Endothelial cell of umbilical vein (primary cell): Measurements from ENCODE around the gene MPST. TPM values are rescaled to one million over a fixed set of nuclear protein-coding genes. Genes with fewer than 3 reads are reported as not detected.

Source experiments
- BruUV-seq: library from RNA; stranded (reverse); fragments of 400-500 nt; replicated peaks from 2 replicates; lab custom pipeline; 2021; lab: Mats Ljungman, UMichigan
- CTCF ChIA-PET: fragments of 300-600, 350-600 bp; sonication (Branson Sonifier 250); formaldehyde crosslinking; loops from one replicate; lab custom pipeline; 2021; ENCODE audit warnings: antibody characterized with exemption, inconsistent platforms; lab: Charles Lee
- POLR2A ChIA-PET: fragments of 300-600, 350-600 bp; sonication (Branson Sonifier 250); formaldehyde crosslinking; loops from one replicate; lab custom pipeline; 2021; ENCODE audit warnings: antibody characterized with exemption, inconsistent platforms; lab: Charles Lee
- DNase-seq: peaks from one replicate; pipeline ENCODE4 v3.0.0-alpha.2; 2011; ENCODE audit warnings: low read depth, low spot score
- FAIRE-seq: peaks from 2 replicates; lab custom pipeline; 2011; peaks lifted over from hg19 to GRCh38; lab: Jason Lieb, UNC
- H2AFZ ChIP-seq: 2 replicates; pipeline ENCODE4 v1.6.0; 2012; ENCODE audit warnings: low read depth, low read length, control low read depth, inconsistent platforms
- H3K27ac ChIP-seq: 2 replicates; pipeline ENCODE4 v1.5.1; 2011; ENCODE audit warnings: low read depth, mild to moderate bottlenecking, control low read depth, low read length, moderate library complexity; ENCODE audit not compliant: insufficient read depth
- H3K27me3 ChIP-seq, 2 experiments: 2 replicates each; pipeline versions ENCODE4 v1.6.0 to v1.6.1; 2011; ENCODE audit warnings: low read length in 2 of 2, mixed read lengths in 1 of 2; ENCODE audit not compliant: control insufficient read depth in 2 of 2, insufficient read depth in 2 of 2
- H3K36me3 ChIP-seq, 2 experiments: 2 replicates in 1 of 2; 3 replicates in 1 of 2; pipeline ENCODE4 v1.5.1; 2011; ENCODE audit warnings: low read length in 2 of 2, mild to moderate bottlenecking in 1 of 2, moderate library complexity in 1 of 2; ENCODE audit not compliant: control insufficient read depth in 2 of 2, insufficient read depth in 2 of 2; ENCODE audit errors: extremely low read depth in 1 of 2
- H3K4me1 ChIP-seq: 3 replicates; pipeline ENCODE4 v1.5.1; 2011; ENCODE audit warnings: mild to moderate bottlenecking, low read length; ENCODE audit not compliant: control insufficient read depth, insufficient read depth; ENCODE audit errors: extremely low read depth
- H3K4me2 ChIP-seq: 2 replicates; pipeline ENCODE4 v1.6.1; 2011; ENCODE audit warnings: low read length, control low read depth, mixed read lengths; ENCODE audit not compliant: insufficient read depth
- H3K4me3 ChIP-seq, 3 experiments: fragments of 200-600 bp in 1 of 3; sonication (generic), shearing (Covaris generic) in 1 of 3; replicated peaks in 1 of 3; 2 replicates each; pipeline ENCODE4 v1.5.1; 2011 to 2016; ENCODE audit warnings: control low read depth in 3 of 3, low read length in 3 of 3, mild to moderate bottlenecking in 2 of 3, inconsistent platforms in 1 of 3, low read depth in 1 of 3, moderate library complexity in 1 of 3; ENCODE audit not compliant: insufficient read depth in 1 of 3
- H3K79me2 ChIP-seq: 2 replicates; pipeline ENCODE4 v1.6.0; 2012; ENCODE audit warnings: low read length, inconsistent platforms; ENCODE audit not compliant: control insufficient read depth, insufficient read depth
- H3K9ac ChIP-seq: replicated peaks from 2 replicates; pipeline ENCODE3; 2011; ENCODE audit warnings: low read length, control low read depth; ENCODE audit not compliant: insufficient read depth; ENCODE audit errors: extremely low read depth
- H3K9me1 ChIP-seq: replicated peaks from 3 replicates; pipeline ENCODE4 v1.6.0; 2011; ENCODE audit warnings: mild to moderate bottlenecking, low read length; ENCODE audit not compliant: control insufficient read depth, insufficient read depth; ENCODE audit errors: extremely low read depth
- H3K9me3 ChIP-seq: replicated peaks from 2 replicates; pipeline ENCODE4 v1.5.1; 2012; ENCODE audit warnings: low read length, inconsistent platforms; ENCODE audit not compliant: control insufficient read depth, insufficient read depth
- H4K20me1 ChIP-seq: replicated peaks from 2 replicates; pipeline ENCODE3; 2011; ENCODE audit warnings: mild to moderate bottlenecking, low read length; ENCODE audit not compliant: control insufficient read depth, insufficient read depth; ENCODE audit errors: extremely low read depth
- CTCF ChIP-seq, 2 donors: IDR thresholded peaks; 1 replicate in 1 of 2; 2 replicates in 1 of 2; pipeline ENCODE4 v1.5.1; 2011; ENCODE audit warnings: low read length in 2 of 2, mild to moderate bottlenecking in 2 of 2, moderate library complexity in 2 of 2, control low read depth in 1 of 2, inconsistent platforms in 1 of 2, low read depth in 1 of 2; ENCODE audit not compliant: insufficient read depth in 1 of 2; ENCODE audit errors: extremely low read depth in 1 of 2
- FOS ChIP-seq: IDR thresholded peaks from 2 replicates; pipeline ENCODE4 v1.6.1; 2011; ENCODE audit warnings: mild to moderate bottlenecking, low read length, moderate library complexity, borderline replicate concordance; ENCODE audit not compliant: insufficient read depth
- GATA2 ChIP-seq: IDR thresholded peaks from 2 replicates; pipeline ENCODE4 v1.7.0; 2011; ENCODE audit warnings: low read depth, mild to moderate bottlenecking, moderate library complexity, mixed read lengths, low read length; ENCODE audit not compliant: insufficient read length, insufficient read depth
- JUN ChIP-seq: IDR thresholded peaks from 2 replicates; pipeline ENCODE4 v1.6.1; 2011; ENCODE audit warnings: borderline replicate concordance, low read depth; ENCODE audit not compliant: insufficient read length, insufficient read depth
- MYC ChIP-seq: IDR thresholded peaks from one replicate; pipeline ENCODE4 v1.6.1; 2011; ENCODE audit warnings: mild to moderate bottlenecking, low read depth, low read length
- POLR2A ChIP-seq: IDR thresholded peaks from 2 replicates; pipeline ENCODE4 v1.6.1; 2012; ENCODE audit warnings: low read depth, mild to moderate bottlenecking, control low read depth, low read length
- POLR2AphosphoS5 ChIP-seq: IDR thresholded peaks from 2 replicates; pipeline ENCODE4 v1.6.1; 2012; ENCODE audit warnings: low read depth, mild to moderate bottlenecking, control low read depth, low read length, moderate library complexity; ENCODE audit not compliant: insufficient read depth
- dilution Hi-C: fragments of 300-500 bp; cut with MboI; formaldehyde crosslinking; loops from one replicate; pipeline ENCODE4 v1.15.0; 2019; ENCODE audit warnings: low sequenced_read_pairs; ENCODE audit not compliant: extremely low pct_ligation_motif_present
- intact Hi-C: fragments of 100-400 bp; cut with micrococcal nuclease; formaldehyde crosslinking; loops from one replicate; pipeline ENCODE4 v1.10.0; 2022
- polyA plus RNA-seq, 4 experiments: library from polyadenylated mRNA; depleted of rRNA in 3 of 4; stranded (reverse) in 3 of 4; unstranded in 1 of 4; fragments of >200 nt; gene quantifications; 2 replicates each; pipeline versions ENCODE4 v1.2.1 to v1.2.3, GENCODE V29; 2011 to 2012; ENCODE audit warnings: missing spikeins in 1 of 4
- total RNA-seq: library from RNA; stranded (reverse); gene quantifications from 2 replicates; pipeline ENCODE4 v1.2.3, GENCODE V29; 2021

Gene MPST
- total and polyA plus RNA-seq, 2 donors (not counting 3 experiments of a cell fraction or from before 2014, with no cell fraction given), result 93.2 to 124 TPM

- no TSS peak for BruUV-seq
- intact Hi-C loops, result no loop called here
- Histone ChIP-seq H2AFZ (no peak overlapping the region), H3K4me2 (no peak overlapping the region), H3K9me3 (no peaks in the 10 kb centered on the region), H3K27me3 (no peaks in the 10 kb centered on the region), H3K4me1 (peaks cover 12% of the 10 kb centered on the region), H4K20me1 (no peaks in the 10 kb centered on the region), H3K9ac (no peak overlapping the region), H3K27ac (no peak overlapping the region), H3K36me3 (peaks cover 2 to 6% of the 10 kb centered on the region in 2 experiments), H3K9me1 (no peaks in the 10 kb centered on the region), H3K4me3 (no peak overlapping the region), H3K79me2 (peaks cover 24% of the 10 kb centered on the region)
- no peak for FAIRE-seq
- CTCF ChIA-PET, result interaction anchor here (1.0 to 6.7 kb wide), 6 partner anchors 9 to 29 kb away, joined by 3 to 57 read pairs (median 4); a partner anchor contains a TSS
- dilution Hi-C loops, result no loop called here
- no peak for DNase-seq
- TF ChIP-seq GATA2 (no peak), MYC (no peak), POLR2A (no peak), CTCF (IDR thresholded peaks at IDR 0.05; ENCODE audit: extremely low read depth in 1 of 2, insufficient read depth in 1 of 2, low read depth in 1 of 2, low read length in 2 of 2) (no peak), FOS (no peak), POLR2AphosphoS5 (no peak), JUN (no peak)
- POLR2A ChIA-PET, result interaction anchor here (0.6 kb wide), 1 partner anchor 517 kb away, joined by 4 read pairs; no protein-coding TSS in a partner anchor
Observed at GRCh38 chr22:37017356-37017755, 2.2 kb upstream of the MPST start.
